Activated naive CD8-positive, alpha-beta T cell treated with anti-CD3 and anti-CD28 coated beads for 36 hours (primary cell): ENCODE measurements around the gene VIPR2. TPM values are rescaled to one million over a fixed set of nuclear protein-coding genes. Genes with fewer than 3 reads are reported as not detected.
"Not testable (repeated sequence)": the region's sequence is repeated elsewhere in the genome, so short reads cannot be mapped to it uniquely, and the experiment has no call there.

Experiments
- DNase-seq: peaks from one replicate; pipeline ENCODE4 v3.0.0; 2021
- H3K27ac Mint-ChIP-seq: one replicate; pipeline ENCODE4 v1.8.0; 2022; ENCODE audit warnings: mild to moderate bottlenecking, moderate library complexity, mixed read lengths
- H3K27me3 Mint-ChIP-seq: one replicate; pipeline ENCODE4 v1.8.0; 2022; ENCODE audit warnings: mild to moderate bottlenecking, mixed read lengths
- H3K36me3 Mint-ChIP-seq: one replicate; pipeline ENCODE4 v1.8.0; 2021; ENCODE audit warnings: mild to moderate bottlenecking, mixed read lengths
- H3K4me1 Mint-ChIP-seq: one replicate; pipeline ENCODE4 v1.8.0; 2021; ENCODE audit warnings: mixed read lengths
- H3K4me3 Mint-ChIP-seq: one replicate; pipeline ENCODE4 v1.8.0; 2022; ENCODE audit warnings: mild to moderate bottlenecking, moderate library complexity, mixed read lengths
- H3K9me3 Mint-ChIP-seq: one replicate; pipeline ENCODE4 v1.8.0; 2022; ENCODE audit warnings: mixed read lengths
- total RNA-seq, 2 experiments: library from RNA; stranded (reverse); gene quantifications; one replicate each; pipeline ENCODE4 v1.2.3, GENCODE V29; 2021

Gene VIPR2
- total RNA-seq, 2 experiments from 2014 or later, result not detected

DNA sequence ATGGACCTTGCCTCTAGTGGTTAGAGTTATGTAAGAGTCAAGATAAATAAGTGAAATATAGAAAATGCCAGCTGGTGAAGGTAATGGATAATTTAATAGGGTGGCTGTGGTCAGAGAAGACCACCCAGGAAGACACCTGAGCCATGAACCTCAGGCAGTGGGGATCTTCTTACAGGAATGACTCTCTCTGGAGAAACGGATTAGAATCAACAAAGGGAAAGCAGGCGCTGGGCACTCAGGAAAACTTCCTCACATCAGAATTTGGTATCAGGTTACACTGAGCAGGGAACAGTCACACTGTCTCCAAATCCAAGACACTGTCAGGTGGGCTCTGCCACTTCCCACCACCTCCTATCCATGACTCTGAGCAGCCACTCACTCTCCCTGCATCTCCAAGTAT, 155.7 kb downstream of the VIPR2 start:
- H3K27ac Mint-ChIP-seq, result no peak overlapping the region
- H3K4me1 Mint-ChIP-seq, result peaks cover 5% of the 10 kb centered on the region
- DNase-seq, result no peak
- peaks cover 7% of the 10 kb centered on the region for H3K9me3 Mint-ChIP-seq
- H3K27me3 Mint-ChIP-seq, result peaks cover 35% of the 10 kb centered on the region
- H3K36me3 Mint-ChIP-seq, result peaks cover 2% of the 10 kb centered on the region
- H3K4me3 Mint-ChIP-seq, result no peak overlapping the region

DNA sequence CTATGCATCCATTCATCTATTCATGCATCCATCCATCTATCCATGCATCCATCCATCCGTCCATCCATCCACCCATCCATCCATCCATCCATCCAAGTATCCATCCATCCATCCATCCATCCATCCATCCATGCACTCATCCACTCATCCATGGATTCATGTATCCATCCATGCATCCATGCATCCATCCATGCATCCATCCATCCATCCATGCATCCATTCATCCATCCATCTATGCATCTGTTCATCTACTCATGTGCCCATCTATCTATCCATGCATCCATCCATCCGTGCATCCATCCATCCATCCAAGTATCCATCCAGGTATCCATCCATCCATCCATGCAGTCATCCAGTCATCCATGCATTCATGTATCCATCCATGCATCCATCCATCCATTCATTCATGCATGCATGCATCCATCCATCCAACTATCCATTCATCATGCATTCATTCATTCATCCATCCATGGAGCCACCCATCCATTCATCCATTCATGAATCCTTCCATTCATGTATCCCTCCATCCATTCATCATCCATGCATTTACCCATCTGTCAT, 156.3 kb downstream of the VIPR2 start:
- Mint-ChIP-seq H3K4me3 (no peak overlapping the region), H3K9me3 (peaks cover 6% of the 10 kb centered on the region), H3K27ac (no peak overlapping the region), H3K36me3 (peaks cover 2% of the 10 kb centered on the region), H3K4me1 (peaks cover 5% of the 10 kb centered on the region), H3K27me3 (peaks cover 29% of the 10 kb centered on the region)
- no peak for DNase-seq

DNA sequence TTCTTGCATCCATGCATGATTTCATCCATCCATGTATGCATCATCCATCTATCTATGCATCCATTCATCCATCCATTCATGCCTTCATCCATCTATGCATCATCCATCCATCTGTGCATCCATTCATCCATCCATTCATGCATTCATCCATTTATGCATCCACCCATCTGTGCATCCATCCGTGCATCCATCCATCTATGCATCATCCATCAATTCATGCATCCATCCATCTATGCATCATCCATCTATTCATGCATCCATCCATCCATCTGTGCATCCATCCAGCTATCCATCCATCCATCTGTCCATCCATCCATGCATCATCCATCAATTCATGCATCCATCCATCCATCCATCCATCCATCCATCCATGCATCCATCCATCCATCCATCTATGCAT, 157.0 kb downstream of the VIPR2 start:
- Mint-ChIP-seq H3K36me3 (peaks cover 2% of the 10 kb centered on the region), H3K4me3 (no peak overlapping the region), H3K4me1 (peaks cover 2% of the 10 kb centered on the region), H3K27me3 (peaks cover 22% of the 10 kb centered on the region), H3K9me3 (peaks cover 11% of the 10 kb centered on the region), H3K27ac (no peak overlapping the region)
- no peak for DNase-seq

DNA sequence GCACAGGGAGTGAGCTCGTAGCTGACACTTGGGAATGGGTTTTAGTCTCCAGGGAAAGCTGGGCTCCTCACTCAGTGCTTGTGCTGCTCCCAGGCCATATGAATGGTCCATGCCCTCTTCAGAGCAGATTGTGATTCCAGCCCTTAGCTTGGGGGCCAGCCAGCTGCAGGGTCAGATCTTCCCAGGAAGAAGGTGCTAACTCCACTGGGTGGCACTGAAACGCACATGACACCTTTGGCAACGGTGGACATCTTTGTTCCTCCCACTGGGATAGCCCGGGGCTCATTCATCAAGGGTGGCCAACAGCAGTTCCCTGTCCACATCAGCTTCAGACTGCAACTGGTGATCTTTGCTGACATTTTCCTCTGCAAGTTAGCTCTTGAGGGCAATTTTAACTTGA, 159.1 kb downstream of the VIPR2 start:
- no peak overlapping the region for H3K27ac Mint-ChIP-seq
- no peak overlapping the region for H3K4me3 Mint-ChIP-seq
- peaks cover 2% of the 10 kb centered on the region for H3K36me3 Mint-ChIP-seq
- no peaks in the 10 kb centered on the region for H3K4me1 Mint-ChIP-seq
- no peak for DNase-seq
- H3K27me3 Mint-ChIP-seq, result peaks cover 2% of the 10 kb centered on the region
- H3K9me3 Mint-ChIP-seq, result peaks cover 17% of the 10 kb centered on the region

DNA sequence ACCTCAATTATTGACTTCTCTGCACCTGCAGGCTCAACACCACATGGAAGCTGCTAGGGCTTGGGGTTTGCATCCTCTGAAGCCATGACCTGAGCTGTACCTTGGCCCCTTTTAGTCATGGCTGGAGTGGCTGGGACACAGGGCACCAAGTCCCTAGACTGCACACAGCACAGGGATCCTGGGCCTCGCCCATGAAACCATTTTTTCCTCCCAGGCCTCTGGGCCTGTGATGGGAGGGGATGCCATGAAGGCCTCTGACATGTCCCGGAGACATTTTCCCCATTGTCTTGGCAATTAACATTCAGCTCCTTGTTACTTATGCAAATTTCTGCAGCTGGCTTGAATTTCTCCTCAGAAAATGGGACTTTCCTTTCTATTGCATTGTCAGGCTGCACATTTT, 160.7 kb downstream of the VIPR2 start:
- DNase-seq, H3K27me3 Mint-ChIP-seq, H3K27ac Mint-ChIP-seq, H3K4me1 Mint-ChIP-seq, H3K4me3 Mint-ChIP-seq, H3K36me3 Mint-ChIP-seq: not testable (repeated sequence)
- peaks cover 19% of the 10 kb centered on the region for H3K9me3 Mint-ChIP-seq

DNA sequence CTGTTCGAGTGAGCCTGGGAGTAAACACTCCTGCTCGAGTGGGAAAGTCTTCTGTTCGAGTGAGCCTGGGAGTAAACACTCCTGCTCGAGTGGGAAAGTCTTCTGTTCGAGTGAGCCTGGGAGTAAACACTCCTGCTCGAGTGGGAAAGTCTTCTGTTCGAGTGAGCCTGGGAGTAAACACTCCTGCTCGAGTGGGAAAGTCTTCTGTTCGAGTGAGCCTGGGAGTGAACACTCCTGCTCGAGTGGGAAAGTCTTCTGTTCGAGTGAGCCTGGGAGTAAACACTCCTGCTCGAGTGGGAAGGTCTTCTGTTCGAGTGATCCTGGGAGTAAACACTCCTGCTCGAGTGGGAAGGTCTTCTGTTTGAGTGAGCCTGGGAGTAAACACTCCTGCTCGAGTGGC, 162.6 kb downstream of the VIPR2 start:
- H3K27ac Mint-ChIP-seq, DNase-seq, H3K4me3 Mint-ChIP-seq, H3K27me3 Mint-ChIP-seq, H3K4me1 Mint-ChIP-seq, H3K36me3 Mint-ChIP-seq: not testable (repeated sequence)
- peaks cover 19% of the 10 kb centered on the region for H3K9me3 Mint-ChIP-seq

DNA sequence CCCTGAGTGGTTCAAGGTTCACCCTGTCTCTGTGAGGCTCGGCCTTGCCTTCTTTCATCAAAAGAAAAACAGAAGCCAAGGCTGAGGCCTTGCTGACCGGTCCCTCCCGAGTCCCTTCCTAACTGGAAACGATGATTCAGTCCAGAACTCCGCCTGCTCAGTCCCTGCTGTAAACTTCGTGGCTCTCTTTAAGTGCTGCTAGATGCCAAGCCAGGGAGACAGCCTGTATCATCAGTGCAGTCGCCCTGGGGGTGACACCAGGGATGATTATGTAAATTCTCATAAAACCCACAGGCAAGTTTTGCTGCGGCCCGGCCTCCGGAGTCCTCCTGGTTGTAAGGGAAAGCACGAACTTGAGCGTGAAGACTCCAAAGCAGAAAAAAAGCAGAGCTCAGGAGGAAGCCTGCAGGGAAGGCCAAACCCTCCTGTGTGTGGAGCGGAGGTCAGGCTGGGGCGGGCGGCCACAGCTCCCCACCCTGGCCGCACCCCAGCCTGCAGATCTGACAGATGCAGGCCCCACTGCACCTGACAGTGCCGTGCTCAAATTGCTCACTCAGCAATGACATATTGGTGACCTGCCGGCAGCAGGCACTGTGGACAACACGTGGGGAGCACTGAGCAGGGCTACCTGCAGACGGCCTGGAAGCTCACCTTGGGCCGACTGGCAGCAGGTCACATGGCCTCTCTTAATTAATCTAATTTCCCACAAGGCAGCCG, 164.9 kb downstream of the VIPR2 start:
- peaks cover 2% of the 10 kb centered on the region for H3K36me3 Mint-ChIP-seq
- H3K9me3 Mint-ChIP-seq, result peaks cover 20% of the 10 kb centered on the region
- peaks cover 15% of the 10 kb centered on the region for H3K4me1 Mint-ChIP-seq
- no peak for DNase-seq
- no peaks in the 10 kb centered on the region for H3K27me3 Mint-ChIP-seq
- no peak overlapping the region for H3K27ac Mint-ChIP-seq
- no peak overlapping the region for H3K4me3 Mint-ChIP-seq

DNA sequence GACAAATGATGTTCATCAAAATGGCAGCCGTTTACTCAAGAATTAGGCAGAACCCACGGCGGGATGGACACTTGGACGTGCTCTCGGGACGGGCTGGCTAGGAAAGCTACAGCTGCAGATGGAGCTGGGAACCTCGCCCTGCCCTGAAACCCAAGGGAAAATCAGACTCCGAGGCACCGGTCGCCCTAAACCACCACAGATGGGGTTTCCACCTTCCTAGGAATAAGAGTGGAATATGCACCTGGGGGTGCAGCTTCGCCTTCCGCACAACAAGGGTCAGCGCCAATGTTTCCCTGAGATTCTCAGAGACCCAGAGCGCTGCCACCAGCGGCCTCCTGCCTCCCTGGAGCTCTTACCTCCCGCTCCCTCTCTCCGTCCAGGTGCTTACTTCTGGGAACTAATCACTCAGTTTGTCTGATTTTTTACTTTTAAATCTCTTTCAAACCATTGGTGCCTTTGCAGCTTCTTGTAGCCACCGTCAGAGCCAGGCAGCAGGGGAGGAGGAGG, 165.6 kb downstream of the VIPR2 start:
- peaks cover 14% of the 10 kb centered on the region for H3K9me3 Mint-ChIP-seq
- DNase-seq, result no peak
- H3K4me3 Mint-ChIP-seq, result no peak overlapping the region
- H3K27me3 Mint-ChIP-seq, result no peaks in the 10 kb centered on the region
- H3K36me3 Mint-ChIP-seq, result no peaks in the 10 kb centered on the region
- no peak overlapping the region for H3K27ac Mint-ChIP-seq
- H3K4me1 Mint-ChIP-seq, result peaks cover 16% of the 10 kb centered on the region
